Endodermal cell (in vitro differentiated cells): ENCODE data around the gene KCNK1. TPM values are rescaled to one million over a fixed set of nuclear protein-coding genes. Genes with fewer than 3 reads are reported as not detected.

Source experiments
- DNase-seq: peaks from one replicate; pipeline ENCODE4 v3.0.0-alpha.2; 2017
- H3K27ac ChIP-seq: 2 replicates; pipeline ENCODE4 v1.5.1; 2013; ENCODE audit warnings: mild to moderate bottlenecking, low read depth, low read length, moderate library complexity
- H3K27me3 ChIP-seq: 2 replicates; pipeline ENCODE4 v1.6.1; 2013; ENCODE audit warnings: mild to moderate bottlenecking, low read length, moderate library complexity; ENCODE audit not compliant: insufficient read depth, control insufficient read depth, poor library complexity, severe bottlenecking
- H3K36me3 ChIP-seq: 2 replicates; pipeline ENCODE4 v1.7.0; 2013; ENCODE audit warnings: mild to moderate bottlenecking, low read length, moderate library complexity; ENCODE audit not compliant: control insufficient read depth, insufficient read depth
- H3K4me1 ChIP-seq: one replicate; pipeline ENCODE4 v1.7.0; 2013; ENCODE audit warnings: low read length; ENCODE audit not compliant: control insufficient read depth, insufficient read depth
- H3K4me3 ChIP-seq: 2 replicates; pipeline ENCODE4 v1.5.1; 2013; ENCODE audit warnings: mild to moderate bottlenecking, low read length, moderate library complexity
- H3K9ac ChIP-seq: 2 replicates; pipeline ENCODE4 v1.6.1; 2013; ENCODE audit warnings: mild to moderate bottlenecking, low read length, moderate library complexity; ENCODE audit not compliant: poor library complexity, severe bottlenecking; ENCODE audit errors: extremely low read depth
- H3K9me3 ChIP-seq: 2 replicates; pipeline ENCODE4 v1.6.1; 2013; ENCODE audit warnings: mild to moderate bottlenecking, low read length, moderate library complexity; ENCODE audit not compliant: control insufficient read depth
- H3K27ac Mint-ChIP-seq: 2 replicates; pipeline ENCODE4 v1.8.0; 2020; ENCODE audit warnings: mixed read lengths
- H3K27me3 Mint-ChIP-seq: 2 replicates; pipeline ENCODE4 v1.8.0; 2021; ENCODE audit warnings: mild to moderate bottlenecking, mixed read lengths; ENCODE audit not compliant: insufficient read depth
- H3K36me3 Mint-ChIP-seq: 2 replicates; pipeline ENCODE4 v1.8.0; 2020; ENCODE audit warnings: low read depth, mixed read lengths
- H3K4me1 Mint-ChIP-seq: 2 replicates; pipeline ENCODE4 v1.8.0; 2020; ENCODE audit warnings: mixed read lengths
- H3K4me3 Mint-ChIP-seq: 2 replicates; pipeline ENCODE4 v1.8.0; 2020; ENCODE audit warnings: mild to moderate bottlenecking, moderate library complexity, mixed read lengths
- H3K9me3 Mint-ChIP-seq: 2 replicates; pipeline ENCODE4 v1.8.0; 2020; ENCODE audit warnings: mild to moderate bottlenecking, mixed read lengths
- WGBS, 2 experiments: methylation state at CpG; one replicate each; pipeline versions ENCODE4 v1.1.5 to v1.1.7; 2013; ENCODE audit warnings: missing lambda C conversion rate in 2 of 2, mixed read lengths in 1 of 2; ENCODE audit not compliant: insufficient coverage in 1 of 2, insufficient read length in 1 of 2; 5-methylcytosine and 5-hydroxymethylcytosine counted together
- total RNA-seq, 2 donors: library from RNA; stranded (reverse); fragmentation: NEBNext Ultra II Directional in 1 of 2; extraction: Animal tissue kit (Norgen Biotek cat#: 25700) in 1 of 2; gene quantifications; 2 replicates in 1 of 2; 3 replicates in 1 of 2; pipeline ENCODE4 v1.2.1, GENCODE V29; 2021
- TF ChIP-seq, protein P1 (sequence below): fragments of 200-600 bp; sonication (generic); conservative IDR thresholded peaks from 2 replicates; pipeline ENCODE4 v1.5.0; 2021; ENCODE audit warnings: antibody characterized with exemption, mild to moderate bottlenecking

The KCNK1 gene
- total RNA-seq, 2 donors from 2014 or later, result 50.1 to 55.7 TPM

DNA sequence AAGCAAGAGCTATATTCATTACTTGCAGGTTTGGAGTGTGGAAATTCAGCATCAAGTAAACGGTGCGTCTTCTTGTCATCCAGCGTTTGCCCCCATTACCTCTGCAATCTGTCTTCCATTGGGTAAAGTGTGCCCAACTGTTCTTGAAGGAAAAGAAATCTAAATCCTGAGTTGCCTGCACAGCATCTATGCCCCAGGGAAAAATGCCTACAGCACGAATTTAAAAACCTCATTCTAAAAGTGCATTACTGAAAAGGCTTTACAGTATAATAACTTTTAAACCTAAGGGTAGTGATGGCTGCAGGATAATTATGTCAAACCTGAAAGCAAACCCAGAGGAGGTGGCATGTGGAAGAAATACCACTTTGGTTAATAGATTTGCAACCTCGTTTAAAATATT, 37.2 kb downstream of the KCNK1 start:
- H3K4me1 Mint-ChIP-seq, result peaks cover 49% of the 10 kb centered on the region
- Histone ChIP-seq H3K36me3 (peaks cover 45% of the 10 kb centered on the region), H3K4me1 (peaks cover 3% of the 10 kb centered on the region), H3K27ac (no peak overlapping the region), H3K4me3 (no peak overlapping the region), H3K9me3 (peaks cover 30% of the 10 kb centered on the region), H3K9ac (no peak overlapping the region), H3K27me3 (no peaks in the 10 kb centered on the region)
- peaks cover 9% of the 10 kb centered on the region for H3K9me3 Mint-ChIP-seq
- H3K27ac Mint-ChIP-seq, result no peak overlapping the region
- no peak overlapping the region for H3K4me3 Mint-ChIP-seq
- TF ChIP-seq, protein P1, sequence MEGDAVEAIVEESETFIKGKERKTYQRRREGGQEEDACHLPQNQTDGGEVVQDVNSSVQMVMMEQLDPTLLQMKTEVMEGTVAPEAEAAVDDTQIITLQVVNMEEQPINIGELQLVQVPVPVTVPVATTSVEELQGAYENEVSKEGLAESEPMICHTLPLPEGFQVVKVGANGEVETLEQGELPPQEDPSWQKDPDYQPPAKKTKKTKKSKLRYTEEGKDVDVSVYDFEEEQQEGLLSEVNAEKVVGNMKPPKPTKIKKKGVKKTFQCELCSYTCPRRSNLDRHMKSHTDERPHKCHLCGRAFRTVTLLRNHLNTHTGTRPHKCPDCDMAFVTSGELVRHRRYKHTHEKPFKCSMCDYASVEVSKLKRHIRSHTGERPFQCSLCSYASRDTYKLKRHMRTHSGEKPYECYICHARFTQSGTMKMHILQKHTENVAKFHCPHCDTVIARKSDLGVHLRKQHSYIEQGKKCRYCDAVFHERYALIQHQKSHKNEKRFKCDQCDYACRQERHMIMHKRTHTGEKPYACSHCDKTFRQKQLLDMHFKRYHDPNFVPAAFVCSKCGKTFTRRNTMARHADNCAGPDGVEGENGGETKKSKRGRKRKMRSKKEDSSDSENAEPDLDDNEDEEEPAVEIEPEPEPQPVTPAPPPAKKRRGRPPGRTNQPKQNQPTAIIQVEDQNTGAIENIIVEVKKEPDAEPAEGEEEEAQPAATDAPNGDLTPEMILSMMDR, result no peak
- 88 to 95% methylated on average over 4 to 5 of the region's 5 CpGs for WGBS, 2 experiments
- no peaks in the 10 kb centered on the region for H3K27me3 Mint-ChIP-seq
- DNase-seq, result no peak
- H3K36me3 Mint-ChIP-seq, result peaks cover 53% of the 10 kb centered on the region

DNA sequence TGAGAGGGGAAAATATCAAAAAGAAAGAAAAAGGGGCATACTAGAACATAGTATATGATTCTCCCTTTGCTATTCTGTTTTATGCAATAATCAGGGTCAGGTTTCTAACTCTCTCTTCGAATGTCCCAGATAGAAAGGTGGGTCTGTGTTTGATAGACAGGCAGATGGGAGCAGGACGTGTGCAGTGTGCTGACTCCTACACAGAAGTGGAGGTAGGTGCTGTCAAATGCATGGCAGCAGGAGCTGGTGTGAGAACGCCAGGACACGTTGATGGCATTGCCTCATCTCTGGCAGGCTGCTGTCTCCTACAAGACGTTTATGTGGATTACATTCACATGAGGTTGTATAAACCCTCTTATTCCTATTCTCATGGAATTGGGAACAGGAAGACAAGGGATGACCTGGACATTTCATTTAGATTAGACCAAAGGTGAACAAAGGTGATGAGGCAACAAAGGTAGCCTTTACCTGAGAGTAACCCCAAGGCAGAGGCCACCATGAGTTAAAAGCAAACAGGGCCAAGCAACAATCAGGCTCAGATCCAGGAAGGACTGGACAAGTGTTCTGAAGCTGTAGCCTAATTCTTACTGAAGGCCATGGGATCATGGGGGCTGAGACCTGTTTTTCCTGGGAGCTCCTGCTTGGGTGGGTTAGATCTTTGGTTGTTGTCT, 37.8 kb downstream of the KCNK1 start:
- peaks cover 30% of the 10 kb centered on the region for H3K9me3 ChIP-seq

DNA sequence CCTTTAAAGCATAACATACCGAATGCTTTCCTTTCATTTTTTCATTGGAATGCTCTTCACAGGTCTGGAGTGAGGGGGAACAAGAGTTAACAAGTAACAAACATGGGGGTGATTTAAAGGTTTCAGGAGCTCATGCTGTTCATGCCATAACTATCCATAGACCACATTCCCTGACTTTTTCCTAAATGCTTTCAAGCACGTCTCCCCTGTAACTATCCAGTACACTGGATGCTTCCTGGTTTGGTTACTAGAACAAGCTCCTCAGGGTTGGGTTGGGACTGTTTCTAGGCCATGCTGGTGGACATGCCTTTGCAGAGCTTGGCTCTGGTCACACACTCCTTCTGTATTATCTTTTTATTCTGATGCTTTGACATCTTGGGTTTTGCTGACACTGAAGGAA, 38.6 kb downstream of the KCNK1 start:
- peaks cover 9% of the 10 kb centered on the region for H3K9me3 Mint-ChIP-seq
- Histone ChIP-seq H3K4me1 (peaks cover 3% of the 10 kb centered on the region), H3K27me3 (no peaks in the 10 kb centered on the region), H3K9ac (no peak overlapping the region), H3K9me3 (peaks cover 28% of the 10 kb centered on the region), H3K27ac (no peak overlapping the region), H3K4me3 (no peak overlapping the region), H3K36me3 (peaks cover 40% of the 10 kb centered on the region)
- TF ChIP-seq, protein P1, result no peak
- DNase-seq, result no peak
- H3K27ac Mint-ChIP-seq, result no peak overlapping the region
- peaks cover 53% of the 10 kb centered on the region for H3K4me1 Mint-ChIP-seq
- 93 to 95% methylated on average over 2 of the region's 2 CpGs for WGBS, 2 experiments
- H3K36me3 Mint-ChIP-seq, result peaks cover 42% of the 10 kb centered on the region
- no peaks in the 10 kb centered on the region for H3K27me3 Mint-ChIP-seq
- no peak overlapping the region for H3K4me3 Mint-ChIP-seq

More for the DNA sequence above, 37.8 kb downstream of the KCNK1 start:
- H3K4me3 Mint-ChIP-seq, result no peak overlapping the region
- TF ChIP-seq, protein P1, result no peak
- 91 to 94% methylated on average over 2 to 5 of the region's 5 CpGs for WGBS, 2 experiments
- Histone ChIP-seq H3K36me3 (peaks cover 45% of the 10 kb centered on the region), H3K4me1 (peaks cover 3% of the 10 kb centered on the region), H3K27ac (no peak overlapping the region), H3K9ac (no peak overlapping the region), H3K27me3 (no peaks in the 10 kb centered on the region), H3K4me3 (no peak overlapping the region)
- no peak overlapping the region for H3K27ac Mint-ChIP-seq
- peaks cover 50% of the 10 kb centered on the region for H3K36me3 Mint-ChIP-seq
- H3K9me3 Mint-ChIP-seq, result peaks cover 9% of the 10 kb centered on the region
- DNase-seq, result no peak
- H3K27me3 Mint-ChIP-seq, result no peaks in the 10 kb centered on the region
- H3K4me1 Mint-ChIP-seq, result peaks cover 51% of the 10 kb centered on the region
